Neural cell (in vitro differentiated cells): ENCODE data around the gene FAM118A. TPM values are rescaled to one million over a fixed set of nuclear protein-coding genes. Genes with fewer than 3 reads are reported as not detected.

Source experiments
- H2AFZ ChIP-seq: fragments of 200-600, 300-800 bp; sonication (generic), shearing (Covaris generic); 2 replicates; pipeline ENCODE4 v1.6.0; 2014; ENCODE audit warnings: low read depth, mild to moderate bottlenecking, antibody characterized with exemption, low read length, moderate library complexity
- H3F3A ChIP-seq: fragments of 200-600 bp; shearing (Covaris generic); 2 replicates; pipeline ENCODE4 v1.6.1; 2016; ENCODE audit warnings: mild to moderate bottlenecking, moderate library complexity, mixed read lengths, antibody characterized with exemption, low read length; ENCODE audit not compliant: insufficient read depth, poor library complexity, severe bottlenecking
- H3K27ac ChIP-seq: fragments of 200-600, 300-800 bp; sonication (generic), shearing (Covaris generic); 2 replicates; pipeline ENCODE4 v1.5.1; 2014; ENCODE audit warnings: mild to moderate bottlenecking, low read length, moderate library complexity
- H3K27me3 ChIP-seq: fragments of 300-800, 200-600 bp; sonication (generic), shearing (Covaris generic); 2 replicates; pipeline ENCODE4 v1.6.0; 2014; ENCODE audit warnings: mild to moderate bottlenecking, low read depth, low read length, moderate library complexity; ENCODE audit not compliant: insufficient read depth
- H3K36me3 ChIP-seq: fragments of 300-800, 200-600 bp; sonication (generic), shearing (Covaris generic); 2 replicates; pipeline ENCODE4 v1.5.1; 2014; ENCODE audit warnings: mild to moderate bottlenecking, antibody characterized with exemption, low read length, moderate library complexity; ENCODE audit not compliant: insufficient read depth
- H3K4me2 ChIP-seq: fragments of 300-800, 200-600 bp; sonication (generic), shearing (Covaris generic); 2 replicates; pipeline ENCODE4 v1.6.0; 2014; ENCODE audit warnings: mild to moderate bottlenecking, low read length
- H3K4me3 ChIP-seq: fragments of 300-800, 200-600 bp; sonication (generic), shearing (Covaris generic); 2 replicates; pipeline ENCODE4 v1.5.1; 2014; ENCODE audit warnings: mild to moderate bottlenecking, low read length, moderate library complexity
- H3K79me2 ChIP-seq: fragments of 200-600 bp; shearing (Covaris generic); replicated peaks from 2 replicates; pipeline ENCODE4 v1.6.0; 2014; ENCODE audit warnings: mild to moderate bottlenecking, low read length, moderate library complexity; ENCODE audit not compliant: insufficient read depth
- H3K9ac ChIP-seq: fragments of 300-800, 200-600 bp; sonication (generic), shearing (Covaris generic); 2 replicates; pipeline ENCODE4 v1.6.1; 2016; ENCODE audit warnings: mild to moderate bottlenecking, low read length, mixed read lengths
- H3K9me2 ChIP-seq: fragments of 200-600 bp; shearing (Covaris generic); 2 replicates; pipeline ENCODE4 v1.6.1; 2016; ENCODE audit warnings: mild to moderate bottlenecking, low read length, mixed read lengths; ENCODE audit not compliant: insufficient read depth
- H3K9me3 ChIP-seq: fragments of 200-600, 300-800 bp; sonication (generic), shearing (Covaris generic); 2 replicates; pipeline ENCODE4 v1.6.1; 2016; ENCODE audit warnings: mild to moderate bottlenecking, mixed run types, low read length, moderate library complexity, mixed read lengths
- H4K20me1 ChIP-seq: fragments of 200-600 bp; shearing (Covaris generic); 2 replicates; pipeline ENCODE4 v1.6.1; 2016; ENCODE audit warnings: mild to moderate bottlenecking, mixed run types; ENCODE audit not compliant: insufficient read depth
- EP300 ChIP-seq: fragments of 450-650 bp; conservative IDR thresholded peaks from 2 replicates; pipeline ENCODE4 v1.6.1; 2014; ENCODE audit warnings: antibody characterized with exemption, mild to moderate bottlenecking, moderate library complexity; ENCODE audit not compliant: poor library complexity, severe bottlenecking
- EZH2 ChIP-seq: fragments of 200-600, 300-800 bp; shearing (Covaris generic), sonication (generic); IDR thresholded peaks from 2 replicates; pipeline ENCODE4 v1.6.1; 2014; ENCODE audit warnings: antibody characterized with exemption, low read length, borderline replicate concordance, mild to moderate bottlenecking; ENCODE audit not compliant: insufficient read depth, poor library complexity, severe bottlenecking
- MXI1 ChIP-seq: fragments of 450-650 bp; conservative IDR thresholded peaks from 2 replicates; pipeline ENCODE4 v1.6.1; 2014; ENCODE audit warnings: antibody characterized with exemption, mild to moderate bottlenecking; ENCODE audit not compliant: poor library complexity, severe bottlenecking
- POLR2AphosphoS5 ChIP-seq: IDR thresholded peaks from 2 replicates; pipeline ENCODE4 v1.6.1; 2012
- RAD21 ChIP-seq: fragments of 450-650 bp; conservative IDR thresholded peaks from 2 replicates; pipeline ENCODE4 v1.6.1; 2014; ENCODE audit warnings: antibody characterized with exemption, mild to moderate bottlenecking, moderate library complexity
- SMC3 ChIP-seq: fragments of 450-650 bp; conservative IDR thresholded peaks from 2 replicates; pipeline ENCODE4 v1.6.1; 2014; ENCODE audit warnings: antibody characterized with exemption, mild to moderate bottlenecking, moderate library complexity; ENCODE audit not compliant: poor library complexity
- TAF1 ChIP-seq: IDR thresholded peaks from 2 replicates; pipeline ENCODE4 v1.6.1; 2012; ENCODE audit warnings: low read depth
- polyA plus RNA-seq: library from polyadenylated mRNA; depleted of rRNA; stranded (reverse); fragments of >200 nt; gene quantifications from 2 replicates; pipeline ENCODE4 v1.2.3, GENCODE V29; 2014
- TF ChIP-seq, protein P1 (sequence below): IDR thresholded peaks from 2 replicates; pipeline ENCODE4 v1.6.1; 2012; ENCODE audit warnings: borderline replicate concordance
- TF ChIP-seq, protein P2 (sequence below): fragments of 450-650 bp; IDR thresholded peaks from 2 replicates; pipeline ENCODE4 v1.5.1; 2014; ENCODE audit warnings: antibody characterized with exemption, mild to moderate bottlenecking, moderate library complexity; ENCODE audit not compliant: poor library complexity, severe bottlenecking

Gene FAM118A
- polyA plus RNA-seq, 1 donor from 2014 or later = 9.6 TPM

DNA sequence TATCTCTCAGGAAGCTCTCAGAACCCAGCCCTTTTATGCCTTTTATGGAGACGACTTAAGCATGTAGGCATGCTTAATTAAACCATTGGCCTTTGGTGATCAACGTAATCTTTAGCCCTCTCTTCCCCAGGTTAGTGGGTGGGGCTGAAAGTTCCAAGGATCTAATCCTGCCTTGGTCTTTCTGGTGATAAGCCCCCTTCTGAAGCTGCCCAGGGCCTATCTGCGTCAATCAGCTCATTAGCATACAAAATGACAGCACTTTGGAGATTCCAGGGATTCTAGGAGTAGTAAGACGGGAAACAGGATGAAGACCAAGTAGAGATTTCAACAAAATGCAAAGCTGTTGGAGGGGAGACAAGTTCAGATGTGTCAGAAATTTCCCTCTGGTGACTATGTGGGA lies 3.1 kb downstream of the FAM118A start:
- Histone ChIP-seq H3K27ac (no peak overlapping the region), H4K20me1 (no peaks in the 10 kb centered on the region), H2AFZ (no peak overlapping the region), H3K4me3 (no peak overlapping the region), H3F3A (no peaks in the 10 kb centered on the region), H3K4me2 (no peak overlapping the region), H3K36me3 (no peaks in the 10 kb centered on the region), H3K9me2 (no peaks in the 10 kb centered on the region), H3K9ac (no peak overlapping the region), H3K27me3 (no peaks in the 10 kb centered on the region), H3K9me3 (no peaks in the 10 kb centered on the region), H3K79me2 (peaks cover 3% of the 10 kb centered on the region)
- no peak for TF ChIP-seq EZH2
- TF ChIP-seq SMC3 = no peak
- TF ChIP-seq, protein P1, sequence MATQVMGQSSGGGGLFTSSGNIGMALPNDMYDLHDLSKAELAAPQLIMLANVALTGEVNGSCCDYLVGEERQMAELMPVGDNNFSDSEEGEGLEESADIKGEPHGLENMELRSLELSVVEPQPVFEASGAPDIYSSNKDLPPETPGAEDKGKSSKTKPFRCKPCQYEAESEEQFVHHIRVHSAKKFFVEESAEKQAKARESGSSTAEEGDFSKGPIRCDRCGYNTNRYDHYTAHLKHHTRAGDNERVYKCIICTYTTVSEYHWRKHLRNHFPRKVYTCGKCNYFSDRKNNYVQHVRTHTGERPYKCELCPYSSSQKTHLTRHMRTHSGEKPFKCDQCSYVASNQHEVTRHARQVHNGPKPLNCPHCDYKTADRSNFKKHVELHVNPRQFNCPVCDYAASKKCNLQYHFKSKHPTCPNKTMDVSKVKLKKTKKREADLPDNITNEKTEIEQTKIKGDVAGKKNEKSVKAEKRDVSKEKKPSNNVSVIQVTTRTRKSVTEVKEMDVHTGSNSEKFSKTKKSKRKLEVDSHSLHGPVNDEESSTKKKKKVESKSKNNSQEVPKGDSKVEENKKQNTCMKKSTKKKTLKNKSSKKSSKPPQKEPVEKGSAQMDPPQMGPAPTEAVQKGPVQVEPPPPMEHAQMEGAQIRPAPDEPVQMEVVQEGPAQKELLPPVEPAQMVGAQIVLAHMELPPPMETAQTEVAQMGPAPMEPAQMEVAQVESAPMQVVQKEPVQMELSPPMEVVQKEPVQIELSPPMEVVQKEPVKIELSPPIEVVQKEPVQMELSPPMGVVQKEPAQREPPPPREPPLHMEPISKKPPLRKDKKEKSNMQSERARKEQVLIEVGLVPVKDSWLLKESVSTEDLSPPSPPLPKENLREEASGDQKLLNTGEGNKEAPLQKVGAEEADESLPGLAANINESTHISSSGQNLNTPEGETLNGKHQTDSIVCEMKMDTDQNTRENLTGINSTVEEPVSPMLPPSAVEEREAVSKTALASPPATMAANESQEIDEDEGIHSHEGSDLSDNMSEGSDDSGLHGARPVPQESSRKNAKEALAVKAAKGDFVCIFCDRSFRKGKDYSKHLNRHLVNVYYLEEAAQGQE = no peak
- TF ChIP-seq POLR2AphosphoS5 = no peak
- TF ChIP-seq TAF1 = no peak
- no peak for TF ChIP-seq RAD21
- TF ChIP-seq, protein P2, sequence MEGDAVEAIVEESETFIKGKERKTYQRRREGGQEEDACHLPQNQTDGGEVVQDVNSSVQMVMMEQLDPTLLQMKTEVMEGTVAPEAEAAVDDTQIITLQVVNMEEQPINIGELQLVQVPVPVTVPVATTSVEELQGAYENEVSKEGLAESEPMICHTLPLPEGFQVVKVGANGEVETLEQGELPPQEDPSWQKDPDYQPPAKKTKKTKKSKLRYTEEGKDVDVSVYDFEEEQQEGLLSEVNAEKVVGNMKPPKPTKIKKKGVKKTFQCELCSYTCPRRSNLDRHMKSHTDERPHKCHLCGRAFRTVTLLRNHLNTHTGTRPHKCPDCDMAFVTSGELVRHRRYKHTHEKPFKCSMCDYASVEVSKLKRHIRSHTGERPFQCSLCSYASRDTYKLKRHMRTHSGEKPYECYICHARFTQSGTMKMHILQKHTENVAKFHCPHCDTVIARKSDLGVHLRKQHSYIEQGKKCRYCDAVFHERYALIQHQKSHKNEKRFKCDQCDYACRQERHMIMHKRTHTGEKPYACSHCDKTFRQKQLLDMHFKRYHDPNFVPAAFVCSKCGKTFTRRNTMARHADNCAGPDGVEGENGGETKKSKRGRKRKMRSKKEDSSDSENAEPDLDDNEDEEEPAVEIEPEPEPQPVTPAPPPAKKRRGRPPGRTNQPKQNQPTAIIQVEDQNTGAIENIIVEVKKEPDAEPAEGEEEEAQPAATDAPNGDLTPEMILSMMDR = no peak

DNA sequence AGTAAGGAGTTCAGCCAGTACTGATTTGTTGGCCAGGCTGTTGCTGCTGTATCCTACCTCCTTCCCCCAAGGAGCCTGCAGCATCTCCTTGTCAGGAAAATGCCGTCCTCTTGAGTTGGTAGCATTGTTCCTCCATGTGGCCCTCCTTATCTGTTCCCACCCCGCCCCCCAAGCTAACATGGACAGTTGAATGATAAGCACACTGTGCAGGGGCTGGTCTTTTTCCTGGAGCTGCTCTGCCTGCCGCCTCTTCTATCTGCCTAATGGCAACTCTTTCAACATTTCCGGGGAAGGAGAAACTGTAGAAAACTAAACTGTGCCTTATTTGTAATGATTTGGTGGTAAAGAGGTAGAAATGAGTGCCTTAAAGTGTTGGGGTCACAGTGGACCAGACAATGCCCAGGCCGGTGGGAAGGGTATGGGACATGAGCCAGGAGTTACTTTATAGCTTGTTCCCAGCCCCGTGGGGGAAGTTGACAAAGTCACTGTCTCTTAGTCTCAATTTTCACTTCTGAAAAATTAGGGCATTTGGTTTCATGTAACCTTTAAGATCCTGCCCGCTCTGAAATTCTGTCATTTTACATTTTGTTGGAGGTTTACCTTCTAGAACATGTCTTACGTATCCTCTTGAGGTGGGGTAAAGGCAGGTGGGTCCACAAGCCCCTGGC lies 4.5 kb downstream of the FAM118A start:
- peaks cover 3% of the 10 kb centered on the region for H3K79me2 ChIP-seq

More for the DNA sequence above, 4.5 kb downstream of the FAM118A start:
- no peaks in the 10 kb centered on the region for H3K36me3 ChIP-seq
- no peak overlapping the region for H2AFZ ChIP-seq
- no peaks in the 10 kb centered on the region for H3K27me3 ChIP-seq
- H3K9ac ChIP-seq = no peak overlapping the region
- H3K4me3 ChIP-seq = no peak overlapping the region
- H3K27ac ChIP-seq = no peak overlapping the region
- no peak overlapping the region for H3K4me2 ChIP-seq
- no peaks in the 10 kb centered on the region for H3F3A ChIP-seq
- no peak for TF ChIP-seq EP300
- TF ChIP-seq, protein P2 = no peak
- TF ChIP-seq TAF1 = no peak
- no peak for TF ChIP-seq MXI1
- TF ChIP-seq, protein P1 = no peak
- no peak for TF ChIP-seq RAD21
- no peak for TF ChIP-seq EZH2
- TF ChIP-seq SMC3 = no peak
- TF ChIP-seq POLR2AphosphoS5 = no peak
- no peaks in the 10 kb centered on the region for H3K9me2 ChIP-seq
- H3K9me3 ChIP-seq = no peaks in the 10 kb centered on the region
- H4K20me1 ChIP-seq = no peaks in the 10 kb centered on the region
